Measurements from ENCODE around the gene CRK.

Gene CRK

GRCh38 chr17:1491443-1492248 lies 35.6 kb upstream of the CRK start:
- no peak for TF ChIP-seq GATA2 (IDR thresholded peaks at IDR 0.05; ENCODE audit: low read depth, low read length)

- no peak for TF ChIP-seq GATA3 (IDR thresholded peaks at IDR 0.05; ENCODE audit: low read depth, low read length)
- no peak for TF ChIP-seq GATA2 (IDR thresholded peaks at IDR 0.05; ENCODE audit: low read depth, low read length)
Measured at GRCh38 chr17:1490643-1491442, 34.8 kb upstream of the CRK start.

GRCh38 chr17:1488826-1489270 lies 32.8 kb upstream of the CRK start:
- TF ChIP-seq GATA2 (IDR thresholded peaks at IDR 0.05; ENCODE audit: low read depth, low read length) (no peak), GATA3 (IDR thresholded peaks at IDR 0.05; ENCODE audit: low read depth, low read length) (no peak)

- TF ChIP-seq GATA3 (IDR thresholded peaks at IDR 0.05; ENCODE audit: low read depth, low read length) = no peak
Measured at GRCh38 chr17:1487939-1488825, 32.1 kb upstream of the CRK start.

- TF ChIP-seq GATA3 (IDR thresholded peaks at IDR 0.05; ENCODE audit: low read depth, low read length) (no peak), GATA2 (IDR thresholded peaks at IDR 0.05; ENCODE audit: low read depth, low read length) (no peak)
Measured at GRCh38 chr17:1486802-1487695, 31.0 kb upstream of the CRK start.

GRCh38 chr17:1485423-1486376 lies 29.7 kb upstream of the CRK start:
- TF ChIP-seq GATA3 (IDR thresholded peaks at IDR 0.05; ENCODE audit: low read depth, low read length) = no peak
- no peak for TF ChIP-seq GATA2 (IDR thresholded peaks at IDR 0.05; ENCODE audit: low read depth, low read length)

GRCh38 chr17:1484676-1485422 lies 28.8 kb upstream of the CRK start:
- no peak for TF ChIP-seq GATA2 (IDR thresholded peaks at IDR 0.05; ENCODE audit: low read depth, low read length)
- no peak for TF ChIP-seq GATA3 (IDR thresholded peaks at IDR 0.05; ENCODE audit: low read depth, low read length)

GRCh38 chr17:1484060-1484535 lies 28.1 kb upstream of the CRK start:
- TF ChIP-seq GATA2 (IDR thresholded peaks at IDR 0.05; ENCODE audit: low read depth, low read length) (no peak), GATA3 (IDR thresholded peaks at IDR 0.05; ENCODE audit: low read depth, low read length) (no peak)

GRCh38 chr17:1482680-1483079 lies 26.6 kb upstream of the CRK start:
- TF ChIP-seq GATA2 (IDR thresholded peaks at IDR 0.05; ENCODE audit: low read depth, low read length) (no peak), GATA3 (IDR thresholded peaks at IDR 0.05; ENCODE audit: low read depth, low read length) (no peak)

GRCh38 chr17:1481736-1482135 lies 25.7 kb upstream of the CRK start:
- TF ChIP-seq GATA3 (IDR thresholded peaks at IDR 0.05; ENCODE audit: low read depth, low read length) (no peak), GATA2 (IDR thresholded peaks at IDR 0.05; ENCODE audit: low read depth, low read length) (no peak)

GRCh38 chr17:1480747-1481465 lies 24.9 kb upstream of the CRK start:
- no peak for TF ChIP-seq GATA2 (IDR thresholded peaks at IDR 0.05; ENCODE audit: low read depth, low read length)
- TF ChIP-seq GATA3 (IDR thresholded peaks at IDR 0.05; ENCODE audit: low read depth, low read length) = no peak
